ENCODE data around the gene CBFA2T2. TPM values are rescaled to one million over a fixed set of nuclear protein-coding genes. Genes with fewer than 3 reads are reported as not detected.

CBFA2T2 gene
- total and polyA plus RNA-seq, 2 donors (not counting 3 experiments of a cell fraction or from before 2014, with no cell fraction given): 10.7 to 12.1 TPM

DNA sequence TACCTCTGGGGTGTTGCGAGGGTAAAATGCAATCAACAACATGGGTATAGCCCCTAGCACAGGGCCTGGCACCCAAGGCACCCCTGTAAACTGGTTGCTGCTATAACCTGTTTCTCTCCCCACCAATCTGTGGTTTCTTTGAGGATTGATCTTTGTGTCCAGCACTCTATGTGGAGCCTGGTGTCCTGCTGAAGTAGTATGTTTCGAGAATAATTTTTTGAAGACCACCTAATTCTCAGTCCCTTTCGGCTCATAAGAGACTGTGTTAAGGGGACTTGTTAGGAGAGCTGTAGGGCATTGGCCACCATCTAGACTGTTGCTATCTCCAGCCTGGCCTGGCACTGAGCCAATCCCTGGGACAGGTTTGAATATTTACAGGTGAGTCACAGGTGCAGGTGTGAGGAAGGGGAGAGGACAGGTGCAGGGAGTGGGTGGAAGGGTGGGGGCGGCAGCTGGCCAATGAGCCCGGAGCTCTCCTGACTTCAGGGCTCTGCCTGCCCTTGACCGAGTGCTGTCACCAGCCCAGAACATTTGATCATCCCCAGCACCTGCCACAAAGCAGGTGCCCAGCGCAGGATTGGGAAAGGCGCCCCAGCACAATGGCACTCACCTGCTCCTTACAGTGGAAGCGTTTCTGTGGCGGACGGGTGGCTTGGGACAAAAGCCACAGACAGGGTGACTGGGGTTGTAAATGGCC lies 164.2 kb downstream of the CBFA2T2 start:
- intact Hi-C loops (cut with micrococcal nuclease) (loop anchor here (1.0 to 5.0 kb wide), 3 partner anchors 137 to 253 kb away; partner anchors contain the start of gene CDK5RAP1), dilution Hi-C loops (cut with MboI; ENCODE audit: extremely low pct_ligation_motif_present, low sequenced_read_pairs) (no loop called here)
- Histone ChIP-seq H3K27me3 (ENCODE audit: control insufficient read depth in 2 of 2, insufficient read depth in 2 of 2, low read length in 2 of 2) (no peaks in the 10 kb centered on the region), H3K27ac (ENCODE audit: insufficient read depth, low read depth, low read length) (no peak overlapping the region), H4K20me1 (replicated peaks; ENCODE audit: control insufficient read depth, extremely low read depth, insufficient read depth, low read length) (no peaks in the 10 kb centered on the region), H3K4me2 (ENCODE audit: insufficient read depth, low read length) (no peak overlapping the region), H3K9me1 (replicated peaks; ENCODE audit: control insufficient read depth, extremely low read depth, insufficient read depth, low read length) (no peaks in the 10 kb centered on the region), H3K9me3 (replicated peaks; ENCODE audit: control insufficient read depth, insufficient read depth, low read length) (no peaks in the 10 kb centered on the region), H3K79me2 (ENCODE audit: control insufficient read depth, insufficient read depth, low read length) (no peaks in the 10 kb centered on the region), H3K4me1 (ENCODE audit: control insufficient read depth, extremely low read depth, insufficient read depth, low read length) (no peaks in the 10 kb centered on the region), H3K9ac (replicated peaks; ENCODE audit: extremely low read depth, insufficient read depth, low read length) (no peak overlapping the region), H2AFZ (ENCODE audit: low read depth, low read length) (no peak overlapping the region), H3K36me3 (ENCODE audit: control insufficient read depth in 2 of 2, extremely low read depth in 1 of 2, insufficient read depth in 2 of 2, low read length in 2 of 2) (no peaks in the 10 kb centered on the region), H3K4me3 (replicated peaks in 1 of 3; ENCODE audit: insufficient read depth in 1 of 3, low read depth in 1 of 3, low read length in 3 of 3) (no peak overlapping the region)
- TF ChIP-seq MAX (IDR thresholded peaks at IDR 0.05; ENCODE audit: insufficient read depth, insufficient read length): no peak
- no peak for TF ChIP-seq POLR2A (IDR thresholded peaks at IDR 0.05; ENCODE audit: low read depth, low read length)
- no peak for TF ChIP-seq POLR2AphosphoS5 (IDR thresholded peaks at IDR 0.05; ENCODE audit: insufficient read depth, low read depth, low read length)
- no peak for TF ChIP-seq EZH2 (IDR thresholded peaks at IDR 0.05; ENCODE audit: borderline replicate concordance, low read depth, low read length, severe bottlenecking)
- no peak for TF ChIP-seq FOS (IDR thresholded peaks at IDR 0.05; ENCODE audit: borderline replicate concordance, insufficient read depth, low read length)
- TF ChIP-seq GATA2 (IDR thresholded peaks at IDR 0.05; ENCODE audit: insufficient read depth, insufficient read length, low read depth, low read length): no peak
- no peak for TF ChIP-seq MYC (IDR thresholded peaks at IDR 0.05; ENCODE audit: low read depth, low read length)
- TF ChIP-seq, protein P1, sequence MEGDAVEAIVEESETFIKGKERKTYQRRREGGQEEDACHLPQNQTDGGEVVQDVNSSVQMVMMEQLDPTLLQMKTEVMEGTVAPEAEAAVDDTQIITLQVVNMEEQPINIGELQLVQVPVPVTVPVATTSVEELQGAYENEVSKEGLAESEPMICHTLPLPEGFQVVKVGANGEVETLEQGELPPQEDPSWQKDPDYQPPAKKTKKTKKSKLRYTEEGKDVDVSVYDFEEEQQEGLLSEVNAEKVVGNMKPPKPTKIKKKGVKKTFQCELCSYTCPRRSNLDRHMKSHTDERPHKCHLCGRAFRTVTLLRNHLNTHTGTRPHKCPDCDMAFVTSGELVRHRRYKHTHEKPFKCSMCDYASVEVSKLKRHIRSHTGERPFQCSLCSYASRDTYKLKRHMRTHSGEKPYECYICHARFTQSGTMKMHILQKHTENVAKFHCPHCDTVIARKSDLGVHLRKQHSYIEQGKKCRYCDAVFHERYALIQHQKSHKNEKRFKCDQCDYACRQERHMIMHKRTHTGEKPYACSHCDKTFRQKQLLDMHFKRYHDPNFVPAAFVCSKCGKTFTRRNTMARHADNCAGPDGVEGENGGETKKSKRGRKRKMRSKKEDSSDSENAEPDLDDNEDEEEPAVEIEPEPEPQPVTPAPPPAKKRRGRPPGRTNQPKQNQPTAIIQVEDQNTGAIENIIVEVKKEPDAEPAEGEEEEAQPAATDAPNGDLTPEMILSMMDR (IDR thresholded peaks at IDR 0.05; ENCODE audit: extremely low read depth in 1 of 2, insufficient read depth in 1 of 2, low read depth in 1 of 2, low read length in 2 of 2): no peak
- TF ChIP-seq JUN (IDR thresholded peaks at IDR 0.05; ENCODE audit: borderline replicate concordance, insufficient read depth, insufficient read length, low read depth): no peak
- no TSS peak for BruUV-seq (replicated peaks)
- ChIA-PET POLR2A (interaction anchor here (1.1 kb wide), 1 partner anchor 14 kb away, joined by 4 read pairs; no protein-coding TSS in a partner anchor), CTCF (interaction anchor here (0.6 to 5.2 kb wide), 37 partner anchors 9 to 260 kb away, joined by 3 to 58 read pairs (median 4); partner anchors contain the start of genes ACTL10, CBFA2T2, SNTA1 and ZNF341)
- FAIRE-seq (no peak), DNase-seq (ENCODE audit: low read depth, low spot score) (no peak)
